EH (cell line): ENCODE data around the gene YES1.
"Not testable (repeated sequence)": the region's sequence is repeated elsewhere in the genome, so short reads cannot be mapped to it uniquely, and the experiment has no call there.

Experiments
- DNase-seq: peaks from one replicate; pipeline ENCODE4 v3.0.0-alpha.2; 2015; ENCODE audit warnings: low read depth

The YES1 gene

DNA sequence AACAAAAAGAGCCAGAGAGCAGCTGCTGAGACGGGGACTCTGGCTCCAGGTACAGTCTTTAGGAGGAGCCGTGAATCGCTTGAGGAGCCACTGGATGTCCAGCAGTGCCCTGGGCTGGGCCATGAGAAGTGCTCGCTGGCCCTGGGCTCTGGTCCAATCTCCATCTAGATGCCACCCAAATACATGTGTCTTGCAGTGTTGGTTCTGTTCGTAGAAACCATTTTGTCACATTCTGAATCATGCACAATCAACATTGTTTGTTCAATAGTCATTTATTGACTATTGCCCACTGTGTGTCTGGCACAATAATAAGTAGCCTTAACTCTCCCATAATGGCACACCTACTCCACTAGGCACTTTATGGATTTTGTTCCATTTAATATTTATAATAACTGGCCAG is 128.5 kb downstream of the YES1 start:
- no peak for DNase-seq

DNA sequence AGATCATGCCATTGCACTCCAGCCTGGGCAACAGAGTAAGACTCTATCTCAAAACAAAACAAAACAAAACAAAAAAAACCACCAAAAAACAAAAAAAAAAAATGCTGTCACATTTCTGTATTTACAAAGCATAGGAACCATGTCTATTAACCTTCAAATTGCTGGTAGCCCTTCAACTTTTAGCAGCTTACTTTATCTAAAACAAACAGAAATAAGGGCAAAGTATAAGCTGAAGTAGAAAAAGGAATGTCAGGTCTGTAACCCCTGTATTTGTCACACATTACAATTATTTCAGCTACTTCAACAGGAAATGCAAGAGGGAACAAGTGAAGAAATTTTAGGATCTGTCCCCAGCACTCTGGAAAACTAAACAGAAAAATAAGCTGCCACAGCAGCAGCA is 129.2 kb downstream of the YES1 start:
- no peak for DNase-seq

DNA sequence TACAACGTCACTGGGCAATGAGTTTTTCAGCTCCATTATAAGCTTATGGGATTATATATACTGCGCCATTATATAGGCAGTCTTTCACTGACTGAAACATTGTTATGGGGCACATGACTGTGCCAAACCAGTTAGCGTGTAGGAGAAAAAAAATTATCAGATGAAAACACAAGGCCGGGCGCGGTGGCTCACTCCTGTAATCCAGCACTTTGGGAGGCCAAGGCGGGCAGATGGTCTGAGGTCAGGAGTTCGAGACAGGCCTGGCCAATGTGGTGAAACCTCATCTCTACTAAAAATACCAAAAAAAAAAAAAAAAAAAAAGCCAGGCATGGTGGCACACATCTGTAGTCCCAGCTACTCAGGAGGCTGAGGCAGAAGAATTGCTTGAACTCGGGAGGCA is 129.6 kb downstream of the YES1 start:
- DNase-seq, result not testable (repeated sequence)

- DNase-seq, result no peak
Measured at GRCh38 chr18:681985-682384, 130.1 kb downstream of the YES1 start.

GRCh38 chr18:680392-680791 is 131.7 kb downstream of the YES1 start:
- no peak for DNase-seq

DNA sequence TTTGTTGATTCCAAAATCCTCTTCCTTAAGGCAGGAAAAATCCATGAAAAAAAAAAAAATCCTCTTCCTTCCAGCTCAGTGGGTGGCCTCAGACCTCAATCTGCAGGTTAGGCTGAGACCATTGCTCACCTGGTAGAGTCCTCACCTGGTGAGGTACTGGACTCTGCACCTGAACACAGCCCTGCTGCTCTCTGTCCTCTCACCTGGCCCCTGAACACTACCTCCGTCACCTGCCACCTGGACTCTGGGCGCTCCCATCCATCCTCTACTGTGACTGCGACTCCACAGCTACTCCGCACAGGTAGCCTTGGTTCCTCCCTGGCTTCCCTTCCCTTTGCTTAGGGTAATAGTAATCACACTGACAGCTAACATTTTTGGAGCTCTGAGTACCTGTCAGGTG is 132.5 kb downstream of the YES1 start:
- no peak for DNase-seq

DNA sequence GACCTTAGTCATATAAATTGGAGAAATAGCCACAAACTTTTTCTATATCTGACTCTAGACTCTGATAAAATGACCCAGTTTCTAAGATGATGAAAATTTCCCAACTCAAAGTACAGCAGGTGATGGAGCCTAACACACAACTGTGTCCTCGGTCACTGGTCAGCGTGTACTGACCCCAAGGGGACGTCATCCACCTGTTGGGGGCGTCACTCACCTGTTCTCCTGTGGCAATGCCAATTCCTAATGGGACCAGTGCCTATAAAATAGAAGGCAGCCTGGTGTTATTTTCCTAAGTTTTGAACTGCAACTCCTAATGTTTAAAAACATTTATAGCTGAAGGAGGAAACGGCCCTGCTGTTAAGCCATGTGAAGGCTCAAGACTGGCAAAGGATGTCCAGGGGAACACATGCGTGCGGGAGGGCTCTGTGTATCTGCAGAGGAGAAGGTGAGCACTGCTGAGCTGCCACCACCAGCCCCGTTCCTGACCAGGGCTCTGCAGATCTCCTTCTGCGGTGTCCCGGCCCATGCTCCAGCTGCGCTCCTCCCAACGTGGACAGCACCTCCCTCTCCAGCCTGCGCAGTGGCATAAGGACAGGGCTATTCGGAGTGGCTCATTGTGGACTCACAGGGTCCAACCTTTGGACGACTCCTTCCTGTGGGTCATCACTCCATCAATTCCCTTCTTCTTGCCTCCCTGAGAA is 133.4 kb downstream of the YES1 start:
- no peak for DNase-seq

DNA sequence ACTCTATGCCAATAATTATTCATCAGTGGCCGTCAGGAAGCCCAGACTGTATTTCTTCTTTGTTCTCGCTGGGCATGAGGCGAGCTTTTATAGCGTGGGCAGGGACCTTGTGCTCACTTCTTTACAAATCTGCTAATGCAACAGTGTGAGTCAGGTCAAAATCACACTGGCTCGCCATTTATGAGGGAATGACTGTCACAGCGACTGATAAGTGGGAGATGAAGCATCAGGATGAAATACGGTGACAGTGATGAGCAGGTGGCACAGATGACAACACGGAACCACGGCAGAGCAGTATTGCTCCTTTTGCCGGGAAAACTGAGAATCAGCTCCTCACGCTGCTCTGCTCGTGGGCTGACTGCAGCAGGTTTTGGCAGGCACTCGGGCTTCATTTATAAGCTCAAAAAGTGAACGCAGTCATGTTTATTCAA is 134.1 kb downstream of the YES1 start:
- DNase-seq, result no peak

DNA sequence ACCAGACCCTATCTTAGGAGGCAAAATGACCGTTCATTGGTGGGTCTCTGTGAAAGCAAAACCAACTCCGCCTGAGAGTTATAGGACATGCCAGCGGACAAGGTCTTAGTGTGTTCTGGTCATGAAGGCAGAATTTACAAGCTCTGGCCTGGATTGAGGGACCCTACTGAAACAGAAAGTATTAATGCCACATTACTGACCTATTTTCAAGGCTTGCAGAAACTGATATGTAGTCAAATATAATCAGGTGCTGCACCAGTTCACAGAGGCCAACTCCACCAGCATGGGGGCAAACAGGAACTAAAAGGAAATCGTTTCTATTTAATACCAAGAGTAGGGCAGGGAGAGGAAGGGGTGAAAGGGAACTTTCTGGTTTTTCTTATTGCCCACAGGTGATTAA is 134.9 kb downstream of the YES1 start:
- no peak for DNase-seq

DNA sequence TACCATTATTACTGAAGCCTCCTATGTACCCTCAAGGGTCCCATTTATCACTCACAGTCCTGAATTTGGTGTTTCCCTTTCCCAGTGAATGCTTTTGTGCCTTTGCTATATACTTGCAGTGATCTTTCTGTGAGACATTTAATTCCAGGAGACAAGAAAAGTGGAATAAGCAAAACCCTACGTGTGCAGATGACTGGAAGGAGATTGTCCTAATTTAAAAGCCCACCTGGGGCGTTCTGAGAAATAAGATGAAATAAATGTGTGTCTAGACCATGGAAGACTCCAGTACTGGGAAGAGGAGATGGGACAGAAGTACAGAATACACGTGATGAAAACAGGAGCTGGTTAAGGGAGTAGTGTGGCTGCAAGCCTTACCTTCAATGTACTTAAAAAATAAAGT is 135.3 kb downstream of the YES1 start:
- DNase-seq, result no peak

DNA sequence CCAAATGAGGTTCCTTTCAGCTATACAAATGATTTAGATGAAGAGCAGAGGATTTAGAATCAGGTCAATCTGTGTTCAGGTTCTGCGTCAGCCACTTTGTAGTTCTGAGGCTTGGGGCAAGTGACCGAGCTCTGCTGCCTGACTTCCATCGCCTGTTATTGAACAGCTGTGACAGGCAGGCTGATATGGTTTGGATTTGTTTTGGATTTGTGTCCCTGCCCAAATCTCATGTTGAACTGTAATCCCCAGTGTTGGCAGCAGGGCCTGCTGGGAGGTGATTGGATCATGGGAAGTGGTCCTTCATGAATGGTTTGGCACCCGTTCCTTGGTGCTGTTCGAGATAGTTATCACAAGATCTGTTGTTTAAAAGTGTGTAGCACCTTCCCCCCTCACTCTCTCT is 136.0 kb downstream of the YES1 start:
- no peak for DNase-seq

DNA sequence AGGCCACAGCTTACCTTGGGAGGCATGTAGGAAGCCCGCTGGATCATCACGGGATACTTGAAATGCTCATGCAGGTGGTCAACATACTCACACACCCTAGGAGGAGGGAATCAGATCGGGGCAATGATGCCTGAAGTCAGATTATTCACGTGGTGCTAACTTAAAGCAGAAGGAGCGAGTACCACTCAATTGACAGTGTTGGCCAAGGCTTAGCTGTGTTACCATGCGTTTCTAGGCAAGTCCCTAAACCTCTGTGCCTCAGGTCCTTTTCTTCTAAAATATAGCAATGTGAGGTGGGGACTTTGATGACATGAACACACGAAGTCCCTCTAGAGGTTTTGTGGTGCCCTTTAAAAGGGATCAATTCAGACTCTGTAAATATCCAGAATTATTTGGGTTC is 136.7 kb downstream of the YES1 start:
- no peak for DNase-seq

GRCh38 chr18:673769-674168 is 138.3 kb downstream of the YES1 start:
- no peak for DNase-seq

GRCh38 chr18:673317-673716 is 138.7 kb downstream of the YES1 start:
- no peak for DNase-seq
